RWPE1 (cell line): ENCODE results near the gene MPV17.

Experiments
- CTCF ChIA-PET: fragments of 350-600 bp; sonication (Branson Sonifier 250); formaldehyde crosslinking; extraction: SDS; loops from one replicate; lab custom pipeline; 2021; lab: Yijun Ruan, JAX
- POLR2A ChIA-PET: fragments of 400-600 bp; formaldehyde crosslinking; extraction: SDS; loops from one replicate; lab custom pipeline; 2020; ENCODE audit warnings: antibody characterized with exemption; ENCODE audit not compliant: low non-redundant PET; lab: Yijun Ruan, JAX
- DNase-seq: peaks from one replicate; pipeline ENCODE4 v3.0.0; 2012; ENCODE audit warnings: low spot score
- H3K27ac ChIP-seq: fragments of 450-650 bp; 2 replicates; pipeline ENCODE4 v1.5.1; 2017
- CTCF ChIP-seq: fragments of 450-650 bp; conservative IDR thresholded peaks from 2 replicates; pipeline ENCODE4 v1.5.1; 2017; ENCODE audit warnings: low read depth, mild to moderate bottlenecking

Gene MPV17

GRCh38 chr2:27264253-27264752 lies 58.6 kb downstream of the MPV17 start:
- ChIA-PET CTCF (interaction anchor here (0.8 to 5.0 kb wide), 6 partner anchors 14 to 176 kb away, joined by 3 to 32 read pairs (median 4); partner anchors contain the start of gene TRIM54), POLR2A (no interaction called here)
- no peak for TF ChIP-seq CTCF
- no peak for DNase-seq
- H3K27ac ChIP-seq, result no peak overlapping the region

GRCh38 chr2:27263287-27264252 lies 59.3 kb downstream of the MPV17 start:
- TF ChIP-seq CTCF, result no peak
- ChIA-PET CTCF (interaction anchor here (0.7 to 5.0 kb wide), 4 partner anchors 17 to 94 kb away, joined by 3 to 32 read pairs (median 6); partner anchors contain the start of gene TRIM54), POLR2A (no interaction called here)
- no peak for DNase-seq
- no peak overlapping the region for H3K27ac ChIP-seq

- CTCF ChIA-PET, result interaction anchor here (0.7 to 2.0 kb wide), 3 partner anchors 17 to 93 kb away, joined by 3 to 9 read pairs (median 5); no protein-coding TSS in a partner anchor
- no peak for TF ChIP-seq CTCF
- H3K27ac ChIP-seq, result no peak within 1 kb of the TSS
- POLR2A ChIA-PET, result no interaction called here
- DNase-seq, result peak; percentile 71
Measured at GRCh38 chr2:27262379-27263286, 60.3 kb downstream of the MPV17 start, which contains the start of gene SLC30A3. Gene SLC30A3 (minus strand): TSS chr2:27263047. CDS start chr2:27262906, 141 bp downstream.

- ChIA-PET CTCF (no interaction called here), POLR2A (no interaction called here)
- DNase-seq, result no peak
- no peak overlapping the region for H3K27ac ChIP-seq
- TF ChIP-seq CTCF, result no peak
Measured at GRCh38 chr2:27261926-27262298, 61.0 kb downstream of the MPV17 start.

- no peak for TF ChIP-seq CTCF
- POLR2A ChIA-PET, result no interaction called here
- no peak for DNase-seq
- H3K27ac ChIP-seq, result no peak overlapping the region
- CTCF ChIA-PET, result no interaction called here
Measured at GRCh38 chr2:27261241-27261925, 61.5 kb downstream of the MPV17 start.
